Transverse colon (tissue), 4 donors: Measurements from ENCODE around the gene FCN2. TPM values are rescaled to one million over a fixed set of nuclear protein-coding genes. Genes with fewer than 3 reads are reported as not detected.
A peak's percentile ranks its signal among the peaks of the same experiment; 100 is the strongest.

Experiments
- DNase-seq: peaks from one replicate; pipeline ENCODE4 v3.0.0-alpha.2; 2019
- H3K27ac ChIP-seq, 4 donors: fragments of 200-600 bp; sonication (generic); 2 replicates each; pipeline ENCODE4 v1.5.1; 2016 to 2018; ENCODE audit warnings: inconsistent platforms in 4 of 4
- H3K27me3 ChIP-seq: fragments of 200-600 bp; sonication (generic); 2 replicates; pipeline ENCODE4 v1.5.1; 2017; ENCODE audit warnings: inconsistent platforms
- H3K36me3 ChIP-seq, 4 donors: fragments of 200-600 bp; sonication (generic); 2 replicates each; pipeline ENCODE4 v1.5.1; 2017 to 2019; ENCODE audit warnings: inconsistent platforms in 4 of 4
- H3K4me1 ChIP-seq, 4 donors: fragments of 200-600 bp; sonication (generic); 2 replicates each; pipeline ENCODE4 v1.5.1; 2017 to 2020; ENCODE audit warnings: inconsistent platforms in 4 of 4
- H3K4me3 ChIP-seq, 4 donors: fragments of 200-600 bp; sonication (generic); 1 replicate in 1 of 4; 2 replicates in 3 of 4; pipeline versions ENCODE4 v1.5.1 to v1.6.1; 2017 to 2019; ENCODE audit warnings: inconsistent platforms in 4 of 4
- H3K9me3 ChIP-seq, 2 donors: fragments of 200-600 bp; sonication (generic); 2 replicates each; pipeline ENCODE4 v1.5.1; 2017 to 2019; ENCODE audit warnings: inconsistent platforms in 2 of 2
- CTCF ChIP-seq, 5 experiments: fragments of 200-600 bp in 3 of 5; fragments of 450-650 bp in 2 of 5; sonication (generic) in 3 of 5; IDR thresholded peaks; 1 replicate in 2 of 5; 2 replicates in 3 of 5; pipeline ENCODE4 v1.5.1; 2016 to 2017; ENCODE audit warnings: antibody characterized with exemption in 5 of 5, inconsistent platforms in 3 of 5, mild to moderate bottlenecking in 2 of 5, moderate library complexity in 1 of 5
- EP300 ChIP-seq: sonication (generic); formaldehyde crosslinking; IDR thresholded peaks from one replicate; pipeline ENCODE4 v1.6.1; 2017; ENCODE audit warnings: antibody characterized with exemption, low read depth
- POLR2A ChIP-seq: fragments of 450-650 bp; IDR thresholded peaks from one replicate; pipeline ENCODE4 v1.6.1; 2016; ENCODE audit warnings: antibody characterized with exemption, mild to moderate bottlenecking, moderate library complexity
- POLR2AphosphoS5 ChIP-seq, 3 donors: sonication (generic); formaldehyde crosslinking; IDR thresholded peaks; one replicate each; pipeline ENCODE4 v1.6.1; 2016; ENCODE audit warnings: antibody characterized with exemption in 3 of 3
- WGBS, 2 donors: methylation state at CpG; one replicate each; pipeline ENCODE4 v1.1.5; 2018; ENCODE audit warnings: low coverage in 1 of 2; 5-methylcytosine and 5-hydroxymethylcytosine counted together
- in situ Hi-C, 4 donors: fragments of 200-750 bp; cut with MboI; loops; one replicate each; pipeline versions ENCODE4 v1.15.0 to v1.15.1; 2017; ENCODE audit warnings: low sequenced_read_pairs in 3 of 4, low pct_ligation_motif_present in 1 of 4, low pct_unique_long_range_greater_than_20kb in 1 of 4
- intact Hi-C: fragments of 100-400 bp; cut with DNase I; formaldehyde crosslinking; loops from one replicate; pipeline ENCODE4 v1.15.1; 2023; ENCODE audit warnings: low total_unique reads
- total RNA-seq, 4 donors: library from RNA; depleted of rRNA; stranded (reverse); fragments of >200 nt; gene quantifications; one replicate each; pipeline ENCODE4 v1.1.0, GENCODE V29; 2016

The FCN2 gene
- total RNA-seq, 4 donors from 2014 or later, result not detected

GRCh38 chr9:134894136-134894860 is 13.7 kb downstream of the FCN2 start:
- Histone ChIP-seq H3K4me3 (no peak overlapping the region), H3K9me3 (peaks cover 0 to 4% of the 10 kb centered on the region in 2 donors), H3K27me3 (no peaks in the 10 kb centered on the region), H3K27ac (no peak overlapping the region), H3K4me1 (no peaks in the 10 kb centered on the region), H3K36me3 (no peaks in the 10 kb centered on the region)
- intact Hi-C loops (no loop called here), in situ Hi-C loops (no loop called here)
- TF ChIP-seq POLR2AphosphoS5 (IDR thresholded peaks at IDR 0.05) (no peak), EP300 (no peak), POLR2A (no peak), CTCF (IDR thresholded peaks at IDR 0.05) (no peak)
- DNase-seq, result no peak
- 82 to 100% methylated on average over 4 to 7 of the region's 7 CpGs for WGBS, 2 donors

GRCh38 chr9:134895097-134895496 is 14.5 kb downstream of the FCN2 start:
- in situ Hi-C loops, result no loop called here
- Histone ChIP-seq H3K36me3 (no peaks in the 10 kb centered on the region), H3K9me3 (peaks cover 0 to 5% of the 10 kb centered on the region in 2 donors), H3K27ac (no peak overlapping the region), H3K4me1 (no peaks in the 10 kb centered on the region), H3K4me3 (no peak overlapping the region), H3K27me3 (no peaks in the 10 kb centered on the region)
- TF ChIP-seq POLR2A, result no peak
- no peak for TF ChIP-seq POLR2AphosphoS5 (IDR thresholded peaks at IDR 0.05)
- TF ChIP-seq CTCF (IDR thresholded peaks at IDR 0.05), result no peak
- TF ChIP-seq EP300, result no peak
- no peak for DNase-seq
- intact Hi-C loops, result no loop called here
- 59% methylated on average over 2 to 3 of the region's 3 CpGs for WGBS, 2 donors

- Histone ChIP-seq H3K4me1 (no peaks in the 10 kb centered on the region), H3K36me3 (no peaks in the 10 kb centered on the region), H3K4me3 (no peak overlapping the region), H3K27me3 (no peaks in the 10 kb centered on the region), H3K9me3 (peaks cover 0 to 5% of the 10 kb centered on the region in 2 donors), H3K27ac (peak overlapping the region in 1 of 4 donors; percentile 33)
- in situ Hi-C loops (no loop called here), intact Hi-C loops (no loop called here)
- TF ChIP-seq POLR2AphosphoS5 (IDR thresholded peaks at IDR 0.05), result no peak
- TF ChIP-seq POLR2A, result no peak
- TF ChIP-seq CTCF (IDR thresholded peaks at IDR 0.05), result no peak
- no peak for TF ChIP-seq EP300
- WGBS, 2 donors, result 14 to 62% methylated on average over 1 to 2 of the region's 2 CpGs
- no peak for DNase-seq
Measured at GRCh38 chr9:134895567-134895907, 14.9 kb downstream of the FCN2 start.

- intact Hi-C loops (no loop called here), in situ Hi-C loops (no loop called here)
- 49 to 51% methylated on average over 7 to 14 of the region's 14 CpGs for WGBS, 2 donors
- H3K4me1 ChIP-seq, result no peaks in the 10 kb centered on the region
- H3K4me3 ChIP-seq, result no peak overlapping the region
- H3K27me3 ChIP-seq, result no peaks in the 10 kb centered on the region
- H3K9me3 ChIP-seq, result peaks cover 0 to 5% of the 10 kb centered on the region in 2 donors
- no peaks in the 10 kb centered on the region for H3K36me3 ChIP-seq
- DNase-seq, result no peak
- H3K27ac ChIP-seq, result peak overlapping the region in 1 of 4 donors; percentile 33
- TF ChIP-seq POLR2A, result no peak
- no peak for TF ChIP-seq EP300
- no peak for TF ChIP-seq CTCF (IDR thresholded peaks at IDR 0.05)
- TF ChIP-seq POLR2AphosphoS5 (IDR thresholded peaks at IDR 0.05), result no peak
Measured at GRCh38 chr9:134895908-134896833, 15.6 kb downstream of the FCN2 start.
